ENCODE results near the gene ALDH18A1.

DNA sequence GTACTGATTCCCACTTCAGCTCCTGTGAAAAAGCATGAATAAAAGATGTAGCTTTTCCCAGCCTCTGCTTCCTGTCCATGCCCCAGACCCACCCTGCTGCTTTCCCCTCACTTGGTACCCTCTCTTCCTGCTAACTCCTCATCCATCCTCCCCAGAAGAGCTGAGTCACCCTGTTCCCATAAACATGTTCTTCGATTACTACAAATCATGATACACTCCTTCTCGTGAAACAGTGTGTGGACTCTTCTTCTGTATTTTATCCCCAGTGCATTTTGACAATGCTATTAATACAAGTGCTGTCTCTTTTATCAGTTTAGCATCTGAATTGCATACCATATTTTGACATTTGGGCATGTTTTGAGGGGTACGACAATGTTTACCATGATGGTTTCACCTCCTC lies 49.6 kb downstream of the ALDH18A1 start:
- TF ChIP-seq POLR2AphosphoS5 (IDR thresholded peaks at IDR 0.05; ENCODE audit: borderline replicate concordance, low read depth, low read length) (no peak), EZH2 (IDR thresholded peaks at IDR 0.05) (no peak)

All from SK-N-MC (cell line).